HepG2 (cell line): ENCODE data around the gene SPTBN4. TPM values are rescaled to one million over a fixed set of nuclear protein-coding genes. Genes with fewer than 3 reads are reported as not detected.

Experiments
- ATF7 ChIP-seq, 2 experiments: fragments of 450-650 bp in 1 of 2; sonication (generic) in 1 of 2; formaldehyde crosslinking in 1 of 2; IDR thresholded peaks; 2 replicates each; pipeline versions ENCODE4 v1.4.0 to v1.6.1; 2016 to 2020; ENCODE audit warnings: antibody characterized with exemption in 1 of 2, mild to moderate bottlenecking in 1 of 2, missing genetic modification reagents in 1 of 2
- CEBPB ChIP-seq: IDR thresholded peaks from 2 replicates; pipeline ENCODE4 v1.6.1; 2011; ENCODE audit warnings: low read depth, low read length, improper control_type of control experiment, borderline replicate concordance
- ELF3 ChIP-seq: IDR thresholded peaks from 2 replicates; pipeline ENCODE4 v1.6.1; 2016; ENCODE audit warnings: missing genetic modification reagents, missing compliant biosample characterization
- GPN1 ChIP-seq: sonication (generic); formaldehyde crosslinking; IDR thresholded peaks from 2 replicates; pipeline ENCODE4 v1.5.1; 2020; ENCODE audit warnings: missing genetic modification reagents, borderline replicate concordance
- IKZF5 ChIP-seq: IDR thresholded peaks from 2 replicates; pipeline ENCODE4 v1.6.1; 2018; ENCODE audit warnings: missing genetic modification reagents, mild to moderate bottlenecking, missing compliant biosample characterization
- IRX3 ChIP-seq: sonication (generic); formaldehyde crosslinking; IDR thresholded peaks from 2 replicates; pipeline ENCODE4 v1.8.1; 2023; ENCODE audit warnings: mild to moderate bottlenecking, low read depth, missing genetic modification reagents, borderline replicate concordance
- KAT7 ChIP-seq: IDR thresholded peaks from 2 replicates; pipeline ENCODE4 v1.6.1; 2018; ENCODE audit warnings: borderline replicate concordance, missing compliant biosample characterization
- KMT2B ChIP-seq: IDR thresholded peaks from 2 replicates; pipeline ENCODE4 v1.6.1; 2016; ENCODE audit warnings: missing genetic modification reagents, missing compliant biosample characterization
- MAFF ChIP-seq: IDR thresholded peaks from 2 replicates; pipeline ENCODE4 v1.6.1; 2011; ENCODE audit warnings: low read depth, low read length, improper control_type of control experiment
- RXRA ChIP-seq: sonication (generic); formaldehyde crosslinking; IDR thresholded peaks from 2 replicates; pipeline ENCODE4 v1.5.1; 2020; ENCODE audit warnings: missing genetic modification reagents
- SKIL ChIP-seq: sonication (generic); formaldehyde crosslinking; IDR thresholded peaks from 2 replicates; pipeline ENCODE4 v1.8.0; 2022; ENCODE audit warnings: missing genetic modification reagents, mild to moderate bottlenecking, moderate library complexity, borderline replicate concordance
- TFAP4 ChIP-seq: sonication (generic); IDR thresholded peaks from 2 replicates; pipeline ENCODE4 v1.6.1; 2016; ENCODE audit warnings: low read depth, borderline replicate concordance
- ZNF20 ChIP-seq: sonication (generic); formaldehyde crosslinking; IDR thresholded peaks from 2 replicates; pipeline ENCODE4 v1.4.0; 2020; ENCODE audit warnings: mild to moderate bottlenecking, moderate library complexity, missing genetic modification reagents
- ZNF33B ChIP-seq: sonication (generic); formaldehyde crosslinking; IDR thresholded peaks from 2 replicates; pipeline ENCODE4 v1.5.1; 2020; ENCODE audit warnings: mild to moderate bottlenecking, missing genetic modification reagents
- ZNF34 ChIP-seq: sonication (generic); formaldehyde crosslinking; IDR thresholded peaks from 2 replicates; pipeline ENCODE4 v1.4.0; 2020; ENCODE audit warnings: mild to moderate bottlenecking, missing genetic modification reagents, borderline replicate concordance
- ZNF549 ChIP-seq: sonication (generic); formaldehyde crosslinking; IDR thresholded peaks from 2 replicates; pipeline ENCODE4 v1.5.0; 2020; ENCODE audit warnings: missing genetic modification reagents
- ZNF747 ChIP-seq: sonication (generic); formaldehyde crosslinking; IDR thresholded peaks from 2 replicates; pipeline ENCODE4 v1.8.1; 2023; ENCODE audit warnings: missing genetic modification reagents, mild to moderate bottlenecking, borderline replicate concordance
- ZNF768 ChIP-seq: sonication (generic); formaldehyde crosslinking; IDR thresholded peaks from 2 replicates; pipeline ENCODE4 v1.4.0; 2020; ENCODE audit warnings: missing genetic modification reagents
- ZNF790 ChIP-seq: sonication (generic); formaldehyde crosslinking; IDR thresholded peaks from 2 replicates; pipeline ENCODE4 v1.8.0; 2022; ENCODE audit warnings: missing genetic modification reagents, mild to moderate bottlenecking, borderline replicate concordance
- polyA plus RNA-seq, 8 experiments: library from polyadenylated mRNA; depleted of rRNA in 3 of 8; stranded (reverse) in 7 of 8; unstranded in 1 of 8; fragments of >200 nt; fragmentation: Illumina TruSeq in 4 of 8; extraction: Trizol in 4 of 8; gene quantifications; 2 replicates each; pipeline versions ENCODE4 v1.2.1 to v1.2.3, GENCODE V29; 2011 to 2016; ENCODE audit warnings: low read depth in 4 of 8, missing spikeins in 1 of 8, mixed read lengths in 1 of 8; ENCODE audit not compliant: insufficient read depth in 1 of 8
- total RNA-seq, 5 experiments: library from RNA; depleted of rRNA; stranded (reverse); fragments of >200 nt; fragmentation: Illumina TruSeq; extraction: Trizol; gene quantifications; 2 replicates each; pipeline ENCODE4 v1.2.3, GENCODE V29; 2016; ENCODE audit warnings: low read depth in 1 of 5
- TF ChIP-seq, protein P1 (sequence below): fragments of 450-650 bp; IDR thresholded peaks from 2 replicates; pipeline ENCODE4 v1.6.1; 2016
- TF ChIP-seq, protein P2 (sequence below): IDR thresholded peaks from 2 replicates; pipeline ENCODE4 v1.6.1; 2016; ENCODE audit warnings: missing compliant biosample characterization, missing genetic modification reagents, borderline replicate concordance
- TF ChIP-seq, protein P3 (sequence below): sonication (generic); formaldehyde crosslinking; conservative IDR thresholded peaks from 2 replicates; pipeline ENCODE4 v1.8.1; 2023; ENCODE audit warnings: missing genetic modification reagents

Gene SPTBN4
- total and polyA plus RNA-seq, 2 of the 13 experiments (the other 11 are each of a cell fraction or from before 2014, with no cell fraction given) = 0.11 TPM

DNA sequence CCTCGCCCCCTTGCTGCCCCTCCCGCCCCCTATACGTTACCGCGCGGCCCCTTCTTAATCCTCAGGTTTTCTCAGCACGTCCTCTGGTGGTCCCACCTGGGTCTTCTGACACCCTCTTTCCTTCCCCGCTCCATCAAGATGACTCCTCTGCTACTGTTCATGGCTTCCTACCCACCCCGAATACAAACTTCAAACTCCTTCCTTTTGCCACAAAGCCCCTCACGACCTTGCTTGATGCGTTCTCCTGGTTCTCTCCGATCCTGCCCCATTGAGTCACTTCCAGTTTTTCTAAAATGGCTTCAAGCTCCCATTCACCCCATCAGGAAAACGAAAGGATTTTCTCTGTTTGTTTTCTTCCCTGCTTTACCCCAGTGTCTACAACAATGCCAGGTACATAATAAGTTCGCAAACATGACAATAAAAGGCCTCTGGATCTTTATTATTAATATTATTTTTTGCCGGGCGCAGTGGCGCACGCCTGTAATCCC lies 21.9 kb upstream of the SPTBN4 start (continued):
- TF ChIP-seq ZNF790 (CRISPR knock-in tag) = no peak
- TF ChIP-seq IRX3 (CRISPR knock-in tag) = no peak
- no peak for TF ChIP-seq GPN1 (CRISPR knock-in tag)
- TF ChIP-seq, protein P1, sequence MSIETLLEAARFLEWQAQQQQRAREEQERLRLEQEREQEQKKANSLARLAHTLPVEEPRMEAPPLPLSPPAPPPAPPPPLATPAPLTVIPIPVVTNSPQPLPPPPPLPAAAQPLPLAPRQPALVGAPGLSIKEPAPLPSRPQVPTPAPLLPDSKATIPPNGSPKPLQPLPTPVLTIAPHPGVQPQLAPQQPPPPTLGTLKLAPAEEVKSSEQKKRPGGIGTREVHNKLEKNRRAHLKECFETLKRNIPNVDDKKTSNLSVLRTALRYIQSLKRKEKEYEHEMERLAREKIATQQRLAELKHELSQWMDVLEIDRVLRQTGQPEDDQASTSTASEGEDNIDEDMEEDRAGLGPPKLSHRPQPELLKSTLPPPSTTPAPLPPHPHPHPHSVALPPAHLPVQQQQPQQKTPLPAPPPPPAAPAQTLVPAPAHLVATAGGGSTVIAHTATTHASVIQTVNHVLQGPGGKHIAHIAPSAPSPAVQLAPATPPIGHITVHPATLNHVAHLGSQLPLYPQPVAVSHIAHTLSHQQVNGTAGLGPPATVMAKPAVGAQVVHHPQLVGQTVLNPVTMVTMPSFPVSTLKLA = no peak
- no peak for TF ChIP-seq RXRA (CRISPR knock-in tag)
- TF ChIP-seq, protein P2, sequence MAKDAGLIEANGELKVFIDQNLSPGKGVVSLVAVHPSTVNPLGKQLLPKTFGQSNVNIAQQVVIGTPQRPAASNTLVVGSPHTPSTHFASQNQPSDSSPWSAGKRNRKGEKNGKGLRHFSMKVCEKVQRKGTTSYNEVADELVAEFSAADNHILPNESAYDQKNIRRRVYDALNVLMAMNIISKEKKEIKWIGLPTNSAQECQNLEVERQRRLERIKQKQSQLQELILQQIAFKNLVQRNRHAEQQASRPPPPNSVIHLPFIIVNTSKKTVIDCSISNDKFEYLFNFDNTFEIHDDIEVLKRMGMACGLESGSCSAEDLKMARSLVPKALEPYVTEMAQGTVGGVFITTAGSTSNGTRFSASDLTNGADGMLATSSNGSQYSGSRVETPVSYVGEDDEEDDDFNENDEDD (CRISPR knock-in tag) = no peak
- TF ChIP-seq ELF3 = no peak
- TF ChIP-seq ZNF20 (CRISPR knock-in tag) = no peak
- no peak for TF ChIP-seq ZNF768 (CRISPR knock-in tag)
- no peak for TF ChIP-seq KAT7
- TF ChIP-seq TFAP4 = no peak
- no peak for TF ChIP-seq IKZF5
- no peak for TF ChIP-seq ZNF549 (CRISPR knock-in tag)
- no peak for TF ChIP-seq ZNF747 (CRISPR knock-in tag)
- no peak for TF ChIP-seq ATF7 (IDR thresholded peaks at IDR 0.05)
- TF ChIP-seq ATF7 (CRISPR knock-in tag; IDR thresholded peaks at IDR 0.05) = no peak
- no peak for TF ChIP-seq ZNF33B (CRISPR knock-in tag)
- no peak for TF ChIP-seq ZNF34 (CRISPR knock-in tag)
- TF ChIP-seq MAFF = no peak
- TF ChIP-seq, protein P3, sequence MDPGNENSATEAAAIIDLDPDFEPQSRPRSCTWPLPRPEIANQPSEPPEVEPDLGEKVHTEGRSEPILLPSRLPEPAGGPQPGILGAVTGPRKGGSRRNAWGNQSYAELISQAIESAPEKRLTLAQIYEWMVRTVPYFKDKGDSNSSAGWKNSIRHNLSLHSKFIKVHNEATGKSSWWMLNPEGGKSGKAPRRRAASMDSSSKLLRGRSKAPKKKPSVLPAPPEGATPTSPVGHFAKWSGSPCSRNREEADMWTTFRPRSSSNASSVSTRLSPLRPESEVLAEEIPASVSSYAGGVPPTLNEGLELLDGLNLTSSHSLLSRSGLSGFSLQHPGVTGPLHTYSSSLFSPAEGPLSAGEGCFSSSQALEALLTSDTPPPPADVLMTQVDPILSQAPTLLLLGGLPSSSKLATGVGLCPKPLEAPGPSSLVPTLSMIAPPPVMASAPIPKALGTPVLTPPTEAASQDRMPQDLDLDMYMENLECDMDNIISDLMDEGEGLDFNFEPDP = no peak
- no peak for TF ChIP-seq CEBPB
- TF ChIP-seq SKIL (CRISPR knock-in tag) = no peak
- TF ChIP-seq KMT2B (CRISPR knock-in tag) = no peak
